GM04503 (cell line): Measurements from ENCODE around the gene FAM83F.
A peak's percentile ranks its signal among the peaks of the same experiment; 100 is the strongest.

Experiments
- DNase-seq: peaks from one replicate; pipeline ENCODE4 v3.0.0-alpha.2; 2012; ENCODE audit warnings: low read depth

FAM83F gene

DNA sequence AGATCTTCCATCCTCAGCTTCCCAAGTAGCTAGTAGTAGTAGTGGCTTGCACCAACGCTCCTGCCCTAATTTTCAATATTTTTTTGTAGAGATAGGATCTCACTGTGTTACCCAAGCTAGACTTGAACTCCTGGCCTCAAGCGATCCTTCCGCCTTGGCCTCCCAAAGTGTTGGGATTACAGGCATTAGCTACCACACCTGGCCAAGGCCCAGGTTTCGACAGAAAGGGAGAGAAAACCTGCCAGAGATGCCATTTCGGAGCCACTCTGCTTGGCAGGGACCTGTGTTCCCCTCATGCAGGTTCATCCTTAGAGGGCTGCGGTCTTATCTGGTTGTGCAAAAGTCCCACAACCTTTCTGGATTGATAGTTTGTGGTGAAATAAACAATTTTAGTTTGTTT lies 41.4 kb downstream of the FAM83F start:
- no peak for DNase-seq

GRCh38 chr22:40036591-40037225 lies 42.0 kb downstream of the FAM83F start:
- DNase-seq = no peak

GRCh38 chr22:40037320-40037719 lies 42.6 kb downstream of the FAM83F start:
- no peak for DNase-seq

GRCh38 chr22:40039482-40040115 lies 44.8 kb downstream of the FAM83F start:
- DNase-seq = no peak

GRCh38 chr22:40040927-40041326 lies 46.2 kb downstream of the FAM83F start:
- no peak for DNase-seq

DNA sequence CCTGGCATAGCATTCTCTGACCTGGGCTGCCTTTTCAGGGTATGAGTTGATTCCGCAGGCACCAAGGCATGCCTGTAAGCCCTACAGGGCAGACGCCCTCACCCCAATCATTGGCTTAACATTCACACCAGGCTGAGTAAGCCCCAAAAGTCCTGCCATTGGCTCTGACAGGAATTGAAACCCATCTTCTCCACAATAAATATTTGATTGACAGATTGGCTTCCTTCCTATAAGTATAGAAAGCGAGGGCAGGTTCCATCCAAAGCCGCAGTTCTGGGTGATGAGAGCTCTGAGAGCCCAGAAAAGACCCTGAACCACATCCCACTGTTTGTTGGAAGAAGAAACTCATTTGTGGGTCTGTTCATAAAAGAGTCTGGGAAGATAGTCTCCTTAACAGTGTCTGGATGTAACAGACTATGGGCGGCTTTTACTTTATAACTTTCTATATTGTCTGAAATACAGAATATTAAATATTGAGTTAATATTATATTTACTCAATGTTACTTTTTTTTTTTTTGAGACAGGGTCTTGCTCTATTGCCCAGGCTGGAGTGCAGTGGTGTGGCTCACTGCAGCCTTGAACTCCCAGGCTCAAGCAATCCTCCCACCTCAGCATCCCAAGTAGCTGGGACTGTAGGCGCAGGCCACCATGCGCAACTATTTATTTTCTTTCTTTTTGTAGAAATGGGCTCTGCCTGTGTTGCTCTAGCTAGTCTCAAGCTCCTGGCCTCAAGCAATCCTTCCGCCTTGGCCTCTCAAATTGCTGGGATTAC lies 46.8 kb downstream of the FAM83F start:
- DNase-seq = no peak

- no peak for DNase-seq
Measured at GRCh38 chr22:40042312-40042711, 47.6 kb downstream of the FAM83F start.

DNA sequence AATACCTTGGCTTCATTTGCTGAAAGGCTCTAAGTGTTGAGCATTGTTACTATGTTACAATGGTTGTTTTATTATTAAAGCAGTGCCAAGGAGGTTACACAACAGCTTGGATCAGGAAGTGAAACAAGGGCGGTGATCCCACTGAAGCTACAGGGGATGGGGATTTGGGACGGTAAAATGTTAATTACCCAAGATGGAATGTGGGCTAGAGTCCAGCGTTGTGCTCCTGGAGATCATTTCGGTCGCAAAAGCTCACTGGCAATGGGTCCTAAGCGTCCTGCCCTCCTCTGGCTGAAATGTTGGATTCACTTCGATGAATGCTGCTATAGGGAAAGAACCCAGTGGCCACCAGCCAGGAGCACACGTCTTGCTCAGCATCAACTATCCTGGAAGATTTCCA lies 48.3 kb downstream of the FAM83F start:
- no peak for DNase-seq

DNA sequence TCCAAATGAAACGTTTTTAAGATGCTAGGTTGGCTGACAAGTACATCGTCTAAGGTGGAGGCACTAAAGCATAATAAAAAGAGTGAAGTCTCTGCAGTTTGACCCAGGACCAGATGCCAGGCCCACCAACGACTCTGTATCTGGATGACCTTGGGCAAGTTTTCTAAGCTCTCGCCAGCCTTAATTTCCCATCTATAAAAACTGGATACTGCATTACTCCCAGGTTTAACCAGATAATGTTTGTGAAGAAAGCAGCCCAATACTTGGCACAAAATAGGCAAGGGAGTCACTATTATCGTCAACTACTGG lies 49.0 kb downstream of the FAM83F start:
- no peak for DNase-seq

- peak; percentile 97 for DNase-seq
Measured at GRCh38 chr22:40044102-40044869, 49.5 kb downstream of the FAM83F start.

DNA sequence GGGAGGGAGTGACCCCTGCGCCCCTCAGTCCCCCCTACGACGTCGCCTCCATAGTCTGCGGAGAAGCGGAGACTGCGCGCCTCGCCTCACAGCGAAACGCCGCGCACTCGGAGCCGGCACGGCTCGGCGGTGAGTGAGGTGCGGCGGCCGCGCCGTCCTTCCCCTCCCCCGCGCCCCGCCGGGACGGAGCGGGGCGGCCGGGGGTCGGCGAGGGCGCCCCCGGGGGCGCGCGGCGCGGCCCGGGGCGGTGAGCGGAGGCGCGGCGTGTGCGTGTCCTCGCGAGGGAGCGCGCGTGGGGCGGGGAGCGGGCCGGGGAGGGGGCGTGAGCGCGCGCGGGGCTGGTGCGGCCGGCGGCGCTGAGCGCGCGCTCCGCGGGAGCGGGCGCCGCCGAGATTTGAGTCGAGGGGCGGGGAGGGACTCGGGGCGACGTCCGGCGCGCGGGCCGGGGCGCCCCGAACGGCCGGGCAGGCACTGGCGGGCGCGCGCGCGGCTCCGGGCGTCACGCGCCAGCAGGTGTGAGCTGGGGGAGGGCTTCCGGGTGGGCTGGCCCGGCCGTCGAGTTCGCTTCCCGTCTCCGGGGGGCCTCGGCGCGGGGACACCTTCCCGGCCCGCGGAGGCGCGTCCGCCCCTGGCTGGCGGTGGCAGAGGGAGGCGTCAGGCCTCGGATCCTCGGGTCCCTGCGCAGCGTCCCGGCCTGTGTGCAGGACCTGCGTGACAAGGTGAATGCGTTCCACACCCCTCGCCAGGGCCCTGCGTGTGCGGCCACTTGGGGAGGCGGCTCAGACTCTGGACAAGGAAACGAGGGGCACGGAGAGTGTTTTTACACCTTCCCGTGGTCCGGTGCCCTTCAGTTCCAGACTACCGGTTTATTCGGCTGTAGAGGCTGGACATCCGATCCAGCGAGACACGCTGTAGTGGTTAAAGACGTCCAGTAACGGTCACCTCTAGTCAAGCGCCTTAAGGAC lies 50.4 kb downstream of the FAM83F start:
- DNase-seq = no peak

DNA sequence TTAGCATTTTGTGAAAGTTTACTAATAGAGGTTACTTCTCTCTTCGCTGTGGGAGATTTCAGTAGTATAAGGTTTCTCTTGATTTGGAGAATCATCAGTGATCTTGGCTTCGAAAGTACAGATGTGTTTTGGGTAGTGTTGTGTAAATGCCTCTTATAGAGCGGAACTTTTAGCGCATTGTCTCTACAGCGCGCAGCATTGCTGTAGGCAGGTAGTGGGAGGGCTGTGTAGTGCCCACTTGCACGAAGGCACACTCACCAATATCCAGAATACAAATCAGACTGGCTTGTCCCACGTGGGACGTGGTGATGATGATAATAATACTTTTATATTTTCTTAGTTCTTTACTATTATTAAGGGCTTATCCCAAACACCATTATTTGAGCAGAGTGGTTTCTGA lies 51.4 kb downstream of the FAM83F start:
- DNase-seq = no peak

DNA sequence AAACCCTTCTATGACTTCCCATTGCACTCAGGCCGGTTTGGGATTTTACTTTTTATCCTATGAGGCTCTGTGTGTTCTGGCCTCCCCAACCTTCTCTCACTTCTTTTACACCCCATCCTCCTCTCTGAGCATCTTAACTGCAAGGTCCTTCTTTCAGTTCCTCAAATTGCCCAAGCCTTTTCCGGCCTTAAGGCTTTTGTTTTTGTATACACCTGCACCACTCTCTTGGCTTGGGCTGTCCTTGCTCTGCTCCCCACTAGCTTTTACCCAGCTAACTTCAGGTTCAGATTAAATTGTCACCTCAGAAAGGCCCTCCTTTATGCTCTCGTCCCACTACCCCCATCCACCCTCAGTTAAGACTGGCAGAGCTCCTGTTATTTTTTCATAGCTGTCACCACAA lies 55.5 kb downstream of the FAM83F start:
- DNase-seq = no peak

DNA sequence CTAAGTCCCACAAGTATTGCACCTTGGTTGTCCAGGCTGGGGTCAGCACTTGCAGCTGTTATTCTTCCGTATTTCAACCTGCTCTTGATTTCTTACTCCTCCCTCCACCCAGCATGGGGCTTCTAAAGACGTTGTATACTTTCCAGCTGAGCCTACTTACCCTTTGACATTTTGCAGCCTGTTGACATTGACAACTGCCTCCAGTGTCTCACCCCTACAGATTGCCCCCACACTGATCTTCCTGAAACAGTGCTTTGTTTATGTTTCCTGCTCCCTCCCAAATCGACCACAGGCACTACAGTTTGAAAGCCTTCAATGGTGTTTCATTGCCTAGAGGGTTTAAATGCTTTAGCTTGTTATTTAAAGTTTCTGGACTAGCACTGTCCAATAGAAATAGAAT lies 56.6 kb downstream of the FAM83F start:
- no peak for DNase-seq

DNA sequence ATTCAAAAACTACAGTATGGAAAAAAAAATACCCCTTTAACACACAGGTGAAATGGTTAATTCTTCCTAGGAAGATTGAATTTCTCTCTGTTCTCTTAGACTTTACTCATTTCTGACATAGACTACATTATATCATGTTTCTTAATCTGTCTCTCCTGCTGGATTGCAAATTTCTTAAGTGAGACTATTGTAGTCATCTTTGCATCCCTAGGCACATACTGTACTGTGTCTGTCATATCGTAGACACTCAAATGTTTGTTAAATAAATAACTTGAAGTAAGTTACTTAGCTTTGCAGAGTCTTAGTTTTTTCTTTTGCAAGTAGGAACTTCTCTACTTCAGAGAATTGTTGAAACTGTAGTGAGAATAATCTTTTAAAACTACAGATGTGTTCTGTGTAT lies 58.7 kb downstream of the FAM83F start:
- DNase-seq = no peak

DNA sequence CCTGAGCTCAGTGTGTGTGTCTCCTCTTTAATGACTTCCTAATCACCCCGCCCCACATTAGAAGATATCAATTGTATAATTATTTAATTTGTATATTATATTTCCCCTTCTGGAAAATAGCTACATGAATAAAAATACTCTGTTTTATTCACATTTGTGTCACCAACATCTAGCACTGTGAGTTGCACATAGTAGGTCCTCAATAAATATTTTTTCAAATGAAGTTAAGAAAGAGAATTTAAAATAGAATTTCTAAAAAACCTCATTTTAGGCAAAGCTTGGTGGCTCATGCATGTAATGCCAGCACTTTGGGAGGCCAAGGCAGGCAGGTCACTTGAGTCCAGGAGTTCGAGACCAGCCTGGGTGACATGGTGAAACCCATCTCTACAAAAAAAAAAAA lies 59.7 kb downstream of the FAM83F start:
- no peak for DNase-seq

- no peak for DNase-seq
Measured at GRCh38 chr22:40055143-40055883, 60.6 kb downstream of the FAM83F start.

DNA sequence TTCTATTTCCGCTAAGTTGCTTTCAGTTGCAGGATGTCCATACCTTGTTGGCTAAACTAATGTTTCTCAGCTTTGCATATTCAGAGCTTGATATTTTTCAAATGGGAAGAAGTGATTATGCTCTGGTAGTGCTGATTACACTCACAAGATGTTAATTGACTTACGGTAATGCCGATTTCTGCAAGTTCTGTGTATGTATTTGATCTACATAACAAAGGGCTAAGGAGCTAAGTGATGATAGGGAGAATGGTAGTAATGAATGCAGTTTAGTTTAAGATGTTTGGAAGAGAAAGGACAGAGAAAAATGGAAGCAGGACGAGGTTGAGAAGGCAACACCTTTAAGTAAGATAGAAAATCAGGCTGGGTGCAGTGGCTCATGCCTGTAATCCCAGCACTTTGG lies 61.4 kb downstream of the FAM83F start:
- DNase-seq = no peak

DNA sequence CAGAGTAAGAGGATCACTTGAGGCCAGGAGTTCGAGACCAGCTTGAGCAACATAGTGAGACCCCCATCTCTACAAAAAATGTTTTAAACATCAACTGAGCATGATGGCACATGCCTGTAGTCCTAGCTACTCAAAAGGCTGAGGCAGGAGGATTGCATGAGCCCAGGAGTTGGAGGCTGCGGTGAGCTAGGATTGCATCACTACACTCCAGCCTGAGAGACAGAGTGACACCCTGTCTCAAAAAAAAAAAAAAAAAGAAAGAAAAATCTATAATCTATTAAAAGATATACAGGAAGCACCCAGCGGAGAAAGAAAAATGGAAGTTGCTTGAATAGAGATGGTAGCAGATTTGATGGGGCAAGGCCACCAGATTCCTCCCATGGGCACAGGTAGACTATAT lies 61.8 kb downstream of the FAM83F start:
- DNase-seq = no peak

- DNase-seq = no peak
Measured at GRCh38 chr22:40057652-40058051, 62.9 kb downstream of the FAM83F start.

- no peak for DNase-seq
Measured at GRCh38 chr22:40058265-40058664, 63.5 kb downstream of the FAM83F start.
